Upper lobe of left lung (tissue), 6 donors: ENCODE measurements around the gene LIPH. TPM values are rescaled to one million over a fixed set of nuclear protein-coding genes. Genes with fewer than 3 reads are reported as not detected.

Source experiments
- ATAC-seq, 2 donors: fragments of 200-7000 bp; cut with Tn5 transposase; one replicate each; pipeline ENCODE4 v1.9.1; 2022; ENCODE audit warnings: mild to moderate bottlenecking in 2 of 2, moderate library complexity in 2 of 2; ENCODE audit not compliant: low FRiP score in 2 of 2
- DNase-seq, 2 donors: peaks; one replicate each; pipeline ENCODE4 v3.0.0-alpha.2; 2019 to 2020
- H3K27ac ChIP-seq, 4 donors: fragments of 200-600 bp; sonication (generic); one replicate each; pipeline ENCODE4 v1.5.1; 2016 to 2019
- H3K27me3 ChIP-seq, 4 donors: fragments of 200-600 bp; sonication (generic); one replicate each; pipeline ENCODE4 v1.5.1; 2017 to 2019
- H3K36me3 ChIP-seq, 4 donors: fragments of 200-600 bp; sonication (generic); one replicate each; pipeline ENCODE4 v1.5.1; 2016 to 2019
- H3K4me1 ChIP-seq, 4 donors: fragments of 200-600 bp; sonication (generic); one replicate each; pipeline ENCODE4 v1.5.1; 2018 to 2019
- H3K4me3 ChIP-seq, 4 donors: fragments of 200-600 bp; sonication (generic); one replicate each; pipeline ENCODE4 v1.5.1; 2017 to 2019; ENCODE audit warnings: mild to moderate bottlenecking in 2 of 4, moderate library complexity in 1 of 4
- H3K9me3 ChIP-seq, 4 donors: fragments of 200-600 bp; sonication (generic); one replicate each; pipeline ENCODE4 v1.5.1; 2018 to 2019
- EP300 ChIP-seq, 4 donors: sonication (generic); formaldehyde crosslinking; IDR thresholded peaks; one replicate each; pipeline ENCODE4 v1.5.1; 2017; ENCODE audit warnings: antibody characterized with exemption in 4 of 4, control low read depth in 2 of 4
- POLR2A ChIP-seq, 4 donors: fragments of 450-650 bp; IDR thresholded peaks; one replicate each; pipeline ENCODE4 v1.5.1; 2016 to 2017; ENCODE audit warnings: antibody characterized with exemption in 4 of 4, mild to moderate bottlenecking in 2 of 4
- POLR2AphosphoS5 ChIP-seq, 2 donors: sonication (generic); formaldehyde crosslinking; IDR thresholded peaks; one replicate each; pipeline ENCODE4 v1.5.1; 2017; ENCODE audit warnings: antibody characterized with exemption in 2 of 2
- WGBS, 2 donors: methylation state at CpG; one replicate each; pipeline ENCODE4 v1.1.5; 2017 to 2018; 5-methylcytosine and 5-hydroxymethylcytosine counted together
- total RNA-seq, 6 donors: library from RNA; depleted of rRNA in 4 of 6; stranded (reverse); fragments of >200 nt in 4 of 6; gene quantifications; one replicate each; pipeline versions ENCODE4 v1.1.0 to v1.2.1, GENCODE V29; 2016 to 2021
- TF ChIP-seq, protein P1 (sequence below), 6 experiments: fragments of 450-650 bp in 4 of 6; fragments of 200-600 bp in 2 of 6; sonication (generic) in 2 of 6; IDR thresholded peaks; one replicate each; pipeline ENCODE4 v1.5.1; 2016 to 2019; ENCODE audit warnings: antibody characterized with exemption in 6 of 6
- donor health status: DM: no; HTN: no; CAD: no; lungs with moderate emphysema.
- donor health status: DM: no; HTN: yes; CAD: no; lungs with severe emphysema.

LIPH gene
- total RNA-seq, 6 donors from 2014 or later, result 25.9 to 63.1 (median 42.3) TPM

DNA sequence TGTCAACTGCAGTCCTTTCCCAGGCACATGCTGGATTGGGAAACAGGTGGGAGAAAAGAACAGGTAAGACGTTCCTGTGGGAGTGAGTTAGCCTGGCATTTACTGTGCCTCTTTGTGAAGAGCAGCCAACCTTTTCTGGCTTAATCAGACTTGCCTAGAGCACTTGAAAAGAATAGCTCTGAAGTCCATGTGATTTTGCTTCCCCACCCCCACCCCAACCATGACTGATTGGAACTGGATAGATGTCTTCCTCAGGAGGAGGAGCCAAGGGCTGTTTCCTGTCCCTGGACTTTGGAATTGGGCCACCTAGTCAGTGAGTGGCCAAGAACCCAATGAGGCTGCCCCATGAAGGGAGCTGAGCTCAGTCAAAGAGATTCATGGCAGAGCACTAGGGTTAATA is 48.9 kb downstream of the LIPH start:
- WGBS, 2 donors, result 43 to 83% methylated on average over 1 of the region's 1 CpG
- DNase-seq (peak in 1 of 2 donors; percentile 30), ATAC-seq (no peak)
- Histone ChIP-seq H3K4me1 (peaks cover 0 to 7% (median 4%) of the 10 kb centered on the region in 4 donors), H3K27me3 (no peaks in the 10 kb centered on the region), H3K36me3 (peaks cover 0 to 5% (median 0%) of the 10 kb centered on the region in 4 donors), H3K4me3 (no peak overlapping the region), H3K27ac (no peak overlapping the region), H3K9me3 (no peaks in the 10 kb centered on the region)
- TF ChIP-seq POLR2AphosphoS5 (IDR thresholded peaks at IDR 0.05) (no peak), POLR2A (IDR thresholded peaks at IDR 0.05) (no peak), EP300 (IDR thresholded peaks at IDR 0.05) (no peak)
- TF ChIP-seq, protein P1, sequence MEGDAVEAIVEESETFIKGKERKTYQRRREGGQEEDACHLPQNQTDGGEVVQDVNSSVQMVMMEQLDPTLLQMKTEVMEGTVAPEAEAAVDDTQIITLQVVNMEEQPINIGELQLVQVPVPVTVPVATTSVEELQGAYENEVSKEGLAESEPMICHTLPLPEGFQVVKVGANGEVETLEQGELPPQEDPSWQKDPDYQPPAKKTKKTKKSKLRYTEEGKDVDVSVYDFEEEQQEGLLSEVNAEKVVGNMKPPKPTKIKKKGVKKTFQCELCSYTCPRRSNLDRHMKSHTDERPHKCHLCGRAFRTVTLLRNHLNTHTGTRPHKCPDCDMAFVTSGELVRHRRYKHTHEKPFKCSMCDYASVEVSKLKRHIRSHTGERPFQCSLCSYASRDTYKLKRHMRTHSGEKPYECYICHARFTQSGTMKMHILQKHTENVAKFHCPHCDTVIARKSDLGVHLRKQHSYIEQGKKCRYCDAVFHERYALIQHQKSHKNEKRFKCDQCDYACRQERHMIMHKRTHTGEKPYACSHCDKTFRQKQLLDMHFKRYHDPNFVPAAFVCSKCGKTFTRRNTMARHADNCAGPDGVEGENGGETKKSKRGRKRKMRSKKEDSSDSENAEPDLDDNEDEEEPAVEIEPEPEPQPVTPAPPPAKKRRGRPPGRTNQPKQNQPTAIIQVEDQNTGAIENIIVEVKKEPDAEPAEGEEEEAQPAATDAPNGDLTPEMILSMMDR (IDR thresholded peaks at IDR 0.05), result no peak

DNA sequence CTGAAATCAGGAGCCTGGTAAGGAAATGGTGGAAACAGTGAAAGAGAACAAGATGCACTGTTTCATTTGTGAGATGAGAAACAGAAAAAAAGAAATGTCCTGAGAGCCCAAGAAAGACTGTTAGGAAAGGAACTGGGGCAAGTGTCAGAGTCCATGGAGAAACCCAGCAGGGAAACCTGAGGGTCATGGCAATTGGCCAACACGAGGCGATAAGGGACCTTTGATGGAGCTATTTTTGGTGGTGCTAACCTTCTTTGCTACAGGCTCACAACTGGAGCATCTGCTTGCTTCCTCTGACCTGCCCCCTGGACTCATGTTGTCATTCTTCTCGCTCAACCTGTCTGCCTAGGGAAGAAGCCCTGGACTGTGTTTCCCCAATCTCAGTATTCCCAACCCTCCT is 49.4 kb downstream of the LIPH start:
- no peaks in the 10 kb centered on the region for H3K27me3 ChIP-seq
- WGBS, 2 donors, result 70 to 92% methylated on average over 3 of the region's 3 CpGs
- no peak overlapping the region for H3K27ac ChIP-seq
- ATAC-seq, result no peak
- no peak overlapping the region for H3K4me3 ChIP-seq
- peaks cover under 1 to 10% (median 5%) of the 10 kb centered on the region in 4 donors for H3K4me1 ChIP-seq
- DNase-seq, result no peak
- no peak for TF ChIP-seq EP300 (IDR thresholded peaks at IDR 0.05)
- no peak for TF ChIP-seq POLR2AphosphoS5 (IDR thresholded peaks at IDR 0.05)
- no peak for TF ChIP-seq POLR2A (IDR thresholded peaks at IDR 0.05)
- no peaks in the 10 kb centered on the region for H3K9me3 ChIP-seq
- H3K36me3 ChIP-seq, result no peaks in the 10 kb centered on the region

DNA sequence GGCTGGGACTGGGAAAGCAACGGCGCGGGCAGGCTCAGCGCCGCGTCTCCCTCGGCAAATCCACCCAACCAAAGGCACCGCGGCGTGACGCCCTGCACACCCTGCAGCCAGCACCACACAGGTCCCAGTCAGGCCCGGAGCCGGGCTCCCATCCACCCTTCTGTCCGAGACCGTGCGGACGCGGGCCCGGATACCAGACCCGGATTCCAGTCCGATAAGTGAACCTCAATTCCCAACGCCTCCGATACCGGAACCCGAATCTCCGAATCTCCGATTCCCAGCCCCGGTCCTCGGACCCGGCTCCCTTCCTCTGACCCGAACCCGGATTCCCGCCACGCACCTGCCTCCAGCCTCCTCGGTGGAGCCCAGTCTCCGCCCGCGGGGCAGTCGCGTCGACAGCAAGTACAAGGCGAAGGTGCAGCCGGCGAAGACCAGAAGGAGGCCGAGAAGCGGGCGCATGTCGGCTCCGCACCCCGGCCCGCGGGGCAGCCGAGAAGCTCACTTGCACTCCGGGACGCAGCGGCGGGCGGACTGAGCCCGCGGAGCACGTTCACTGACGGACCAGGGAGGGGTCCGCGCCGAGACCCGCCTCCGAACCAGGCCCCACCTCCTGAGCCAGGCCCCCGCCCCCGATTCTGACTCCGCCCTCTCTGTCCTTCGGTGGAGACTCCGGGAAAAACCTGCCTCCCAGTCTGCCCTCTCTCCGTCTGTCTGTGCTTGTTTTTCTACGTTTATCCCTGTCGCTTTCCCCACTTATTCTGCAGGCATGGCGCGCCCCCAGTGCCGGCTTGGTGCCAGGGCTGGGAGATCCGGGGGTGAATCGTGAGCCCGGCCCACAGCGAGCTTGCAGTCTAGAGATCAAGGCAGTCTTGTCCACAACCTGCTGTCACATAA is 53.6 kb downstream of the LIPH start, which contains the start of gene TMEM41A:
Gene TMEM41A, minus strand, starts transcription at position 533 of the 894 bp plus-strand sequence. Its CDS starts 74 bp downstream, at position 459.
- peak within 1 kb of the TSS; percentile 78 to 95 (median 90) for H3K27ac ChIP-seq
- H3K9me3 ChIP-seq, result no peaks in the 10 kb centered on the region
- H3K4me1 ChIP-seq, result peaks cover 12 to 29% (median 21%) of the 10 kb centered on the region in 4 donors
- 1 to 2% methylated on average over 20 to 81 of the region's 82 CpGs for WGBS, 2 donors
- no peaks in the 10 kb centered on the region for H3K27me3 ChIP-seq
- peak within 1 kb of the TSS; percentile 73 to 96 (median 92) for H3K4me3 ChIP-seq
- peaks cover 17 to 29% (median 25%) of the 10 kb centered on the region in 4 donors for H3K36me3 ChIP-seq
- peak; percentile 98 to 99 for ATAC-seq
- TF ChIP-seq EP300 (IDR thresholded peaks at IDR 0.05) (peak in 1 of 4 donors; percentile 49), POLR2AphosphoS5 (IDR thresholded peaks at IDR 0.05) (peak; percentile 88 to 93), POLR2A (IDR thresholded peaks at IDR 0.05) (peak in 3 of 4 donors; percentile 81 to 90 (median 89))
- TF ChIP-seq, protein P1 (IDR thresholded peaks at IDR 0.05), result peak in 2 of 6 experiments; percentile 12 to 19
- peak; percentile 96 to 98 for DNase-seq

DNA sequence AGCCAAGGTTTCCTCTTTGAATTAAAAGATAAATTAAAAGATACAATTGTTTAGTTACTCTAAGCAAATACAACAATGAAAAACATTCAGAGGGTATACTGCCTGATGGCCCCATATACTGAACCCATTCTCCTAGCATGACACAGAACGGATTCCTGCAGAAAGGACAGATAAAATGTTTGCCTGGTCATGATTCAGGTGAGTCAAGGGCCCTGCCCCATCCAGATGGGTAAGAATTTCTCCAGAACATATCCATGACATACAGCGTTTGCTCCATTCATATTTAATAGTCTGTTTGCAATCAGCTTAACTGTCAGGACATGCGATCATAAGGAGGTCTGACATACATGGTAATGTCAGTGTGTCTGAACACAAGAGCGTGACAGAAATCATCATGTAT is 62.1 kb downstream of the LIPH start:
- WGBS, 2 donors, result 86 to 88% methylated on average over 4 of the region's 4 CpGs
- no peak for ATAC-seq
- H3K27me3 ChIP-seq, result no peaks in the 10 kb centered on the region
- no peak overlapping the region for H3K4me3 ChIP-seq
- no peaks in the 10 kb centered on the region for H3K9me3 ChIP-seq
- peaks cover 0 to 17% (median 0%) of the 10 kb centered on the region in 4 donors for H3K4me1 ChIP-seq
- H3K27ac ChIP-seq, result no peak overlapping the region
- no peak for DNase-seq
- TF ChIP-seq EP300 (IDR thresholded peaks at IDR 0.05) (no peak), POLR2A (IDR thresholded peaks at IDR 0.05) (no peak), POLR2AphosphoS5 (IDR thresholded peaks at IDR 0.05) (no peak)
- TF ChIP-seq, protein P1 (IDR thresholded peaks at IDR 0.05), result no peak
- peaks cover 8 to 77% (median 32%) of the 10 kb centered on the region in 4 donors for H3K36me3 ChIP-seq

DNA sequence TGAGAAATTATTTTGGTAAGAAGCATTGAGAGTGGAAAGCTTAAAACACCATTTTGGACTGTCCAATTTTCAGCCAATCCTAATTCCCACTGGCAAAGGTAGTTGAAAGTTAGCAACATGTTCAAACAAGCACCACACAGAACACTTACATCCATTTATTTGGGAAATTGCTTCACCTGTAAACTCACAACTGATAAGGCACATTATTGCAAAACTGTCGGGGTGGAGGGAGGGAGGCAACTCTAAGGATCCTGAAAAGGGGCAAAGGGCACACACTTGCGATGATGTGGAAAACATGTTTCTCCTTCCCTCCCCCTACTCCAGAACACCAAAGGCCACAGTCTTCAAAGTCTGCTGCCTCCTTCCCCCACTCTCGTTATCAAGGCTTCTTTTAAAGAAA is 62.9 kb downstream of the LIPH start:
- ATAC-seq (no peak), DNase-seq (peak in 1 of 2 donors; percentile 47)
- H3K4me1 ChIP-seq, result peaks cover 0 to 17% (median 0%) of the 10 kb centered on the region in 4 donors
- no peaks in the 10 kb centered on the region for H3K9me3 ChIP-seq
- 60 to 65% methylated on average over 3 of the region's 3 CpGs for WGBS, 2 donors
- H3K4me3 ChIP-seq, result no peak overlapping the region
- H3K27ac ChIP-seq, result no peak overlapping the region
- H3K27me3 ChIP-seq, result no peaks in the 10 kb centered on the region
- peaks cover 3 to 69% (median 27%) of the 10 kb centered on the region in 4 donors for H3K36me3 ChIP-seq
- TF ChIP-seq POLR2AphosphoS5 (IDR thresholded peaks at IDR 0.05) (no peak), EP300 (IDR thresholded peaks at IDR 0.05) (peak in 1 of 4 donors; percentile 53), POLR2A (IDR thresholded peaks at IDR 0.05) (no peak)
- TF ChIP-seq, protein P1 (IDR thresholded peaks at IDR 0.05), result no peak
